GM15510 (cell line): ENCODE results near the gene CDH13.

Source experiments
- POLR2A ChIP-seq: IDR thresholded peaks from 3 replicates; pipeline ENCODE4 v1.6.1; 2011; ENCODE audit warnings: borderline replicate concordance; ENCODE audit not compliant: insufficient read length; ENCODE audit errors: extremely low read depth

CDH13 gene

GRCh38 chr16:83513008-83513755, 886.4 kb downstream of the CDH13 start:
- no peak for TF ChIP-seq POLR2A

- TF ChIP-seq POLR2A: no peak
These were observed 888.6 kb downstream of the CDH13 start for GRCh38 chr16:83515395-83515794.

GRCh38 chr16:83516931-83517330, 890.2 kb downstream of the CDH13 start:
- no peak for TF ChIP-seq POLR2A

GRCh38 chr16:83517398-83517797, 890.6 kb downstream of the CDH13 start:
- no peak for TF ChIP-seq POLR2A

GRCh38 chr16:83520596-83520995, 893.8 kb downstream of the CDH13 start:
- no peak for TF ChIP-seq POLR2A

- no peak for TF ChIP-seq POLR2A
These were observed 903.5 kb downstream of the CDH13 start for GRCh38 chr16:83530293-83530692.

- no peak for TF ChIP-seq POLR2A
These were observed 905.9 kb downstream of the CDH13 start for GRCh38 chr16:83532634-83533033.

- TF ChIP-seq POLR2A: no peak
These were observed 906.4 kb downstream of the CDH13 start for GRCh38 chr16:83533193-83533592.

GRCh38 chr16:83538707-83539106, 911.9 kb downstream of the CDH13 start:
- no peak for TF ChIP-seq POLR2A

GRCh38 chr16:83539736-83540490, 913.1 kb downstream of the CDH13 start:
- no peak for TF ChIP-seq POLR2A

- TF ChIP-seq POLR2A: no peak
These were observed 914.5 kb downstream of the CDH13 start for GRCh38 chr16:83541231-83541630.

GRCh38 chr16:83542491-83542890, 915.7 kb downstream of the CDH13 start:
- TF ChIP-seq POLR2A: no peak

- no peak for TF ChIP-seq POLR2A
These were observed 922.8 kb downstream of the CDH13 start for GRCh38 chr16:83549316-83550182.

GRCh38 chr16:83550183-83550569, 923.4 kb downstream of the CDH13 start:
- TF ChIP-seq POLR2A: no peak

- no peak for TF ChIP-seq POLR2A
These were observed 925.5 kb downstream of the CDH13 start for GRCh38 chr16:83552228-83552627.
